CD14-positive monocyte (primary cell): ENCODE results near the gene RNF141. TPM values are rescaled to one million over a fixed set of nuclear protein-coding genes. Genes with fewer than 3 reads are reported as not detected.

Source experiments
- DNase-seq, 3 donors: peaks; one replicate each; pipeline ENCODE4 v3.0.0-alpha.2; 2011 to 2022
- H2AFZ ChIP-seq: 2 replicates; pipeline ENCODE4 v1.6.0; 2012; ENCODE audit warnings: mild to moderate bottlenecking, low read depth, low read length, inconsistent platforms; ENCODE audit not compliant: insufficient read depth, poor library complexity, severe bottlenecking
- H3K27ac ChIP-seq, 2 donors: 1 replicate in 1 of 2; 2 replicates in 1 of 2; pipeline ENCODE4 v1.5.1; 2012 to 2013; ENCODE audit warnings: low read length in 2 of 2, control low read depth in 1 of 2, inconsistent platforms in 1 of 2, low read depth in 1 of 2, mild to moderate bottlenecking in 1 of 2
- H3K27me3 ChIP-seq, 2 donors: one replicate each; pipeline versions ENCODE4 v1.6.0 to v1.6.1; 2011 to 2013; ENCODE audit warnings: low read length in 2 of 2; ENCODE audit not compliant: control insufficient read depth in 2 of 2, insufficient read depth in 2 of 2
- H3K36me3 ChIP-seq, 2 donors: replicated peaks in 1 of 2; 1 replicate in 1 of 2; 2 replicates in 1 of 2; pipeline versions ENCODE4 v1.5.1 to v1.6.1; 2012 to 2013; ENCODE audit warnings: low read length in 2 of 2, control low read depth in 1 of 2, inconsistent platforms in 1 of 2, mild to moderate bottlenecking in 1 of 2; ENCODE audit not compliant: insufficient read depth in 2 of 2, control insufficient read depth in 1 of 2
- H3K4me1 ChIP-seq, 2 donors: 1 replicate in 1 of 2; 2 replicates in 1 of 2; pipeline versions ENCODE4 v1.5.1 to v1.6.1; 2012 to 2013; ENCODE audit warnings: low read length in 2 of 2, control low read depth in 1 of 2, inconsistent platforms in 1 of 2, mild to moderate bottlenecking in 1 of 2, moderate library complexity in 1 of 2; ENCODE audit not compliant: insufficient read depth in 2 of 2, control insufficient read depth in 1 of 2
- H3K4me2 ChIP-seq: replicated peaks from 2 replicates; pipeline ENCODE3; 2012; ENCODE audit warnings: low read length, moderate library complexity, mild to moderate bottlenecking; ENCODE audit not compliant: poor library complexity, severe bottlenecking; ENCODE audit errors: extremely low read depth
- H3K4me3 ChIP-seq, 3 experiments: fragments of 200-600 bp in 1 of 3; sonication (generic) in 1 of 3; replicated peaks in 1 of 3; 1 replicate in 2 of 3; 2 replicates in 1 of 3; pipeline ENCODE4 v1.5.1; 2011 to 2013; ENCODE audit warnings: low read length in 3 of 3, mild to moderate bottlenecking in 3 of 3, control low read depth in 2 of 3, low read depth in 2 of 3, inconsistent platforms in 1 of 3, moderate library complexity in 1 of 3
- H3K79me2 ChIP-seq: 2 replicates; pipeline ENCODE4 v1.6.0; 2012; ENCODE audit warnings: mild to moderate bottlenecking, control low read depth, inconsistent platforms, low read length, moderate library complexity; ENCODE audit not compliant: insufficient read depth
- H3K9ac ChIP-seq: 2 replicates; pipeline ENCODE4 v1.6.0; 2017; ENCODE audit warnings: low read length, mild to moderate bottlenecking; ENCODE audit not compliant: insufficient read depth, poor library complexity, severe bottlenecking
- H3K9me3 ChIP-seq, 2 donors: replicated peaks in 1 of 2; 1 replicate in 1 of 2; 2 replicates in 1 of 2; pipeline versions ENCODE4 v1.5.1 to v1.6.1; 2012 to 2013; ENCODE audit warnings: low read length in 2 of 2, control low read depth in 1 of 2; ENCODE audit not compliant: control insufficient read depth in 1 of 2, insufficient read depth in 1 of 2
- H4K20me1 ChIP-seq: 2 replicates; pipeline ENCODE4 v1.6.0; 2012; ENCODE audit warnings: mild to moderate bottlenecking, low read length, control low read depth, moderate library complexity; ENCODE audit not compliant: insufficient read depth
- H3K27ac Mint-ChIP-seq, 7 donors: one replicate each; pipeline ENCODE4 v1.8.0; 2020; ENCODE audit warnings: mild to moderate bottlenecking in 7 of 7, mixed read lengths in 7 of 7, moderate library complexity in 6 of 7, inconsistent platforms in 2 of 7
- H3K27me3 Mint-ChIP-seq, 3 donors: one replicate each; pipeline ENCODE4 v1.8.0; 2021 to 2022; ENCODE audit warnings: low read depth in 3 of 3, mild to moderate bottlenecking in 3 of 3, mixed read lengths in 3 of 3, moderate library complexity in 3 of 3, inconsistent platforms in 1 of 3
- H3K36me3 Mint-ChIP-seq, 2 donors: one replicate each; pipeline ENCODE4 v1.8.0; 2020; ENCODE audit warnings: mixed read lengths in 2 of 2, inconsistent platforms in 1 of 2, mild to moderate bottlenecking in 1 of 2
- H3K4me1 Mint-ChIP-seq: one replicate; pipeline ENCODE4 v1.8.0; 2020; ENCODE audit warnings: mild to moderate bottlenecking, mixed read lengths
- H3K4me3 Mint-ChIP-seq, 2 donors: one replicate each; pipeline ENCODE4 v1.8.0; 2020; ENCODE audit warnings: mild to moderate bottlenecking in 2 of 2, mixed read lengths in 2 of 2, moderate library complexity in 1 of 2
- H3K9me3 Mint-ChIP-seq, 7 donors: one replicate each; pipeline ENCODE4 v1.8.0; 2020 to 2022; ENCODE audit warnings: mixed read lengths in 7 of 7, mild to moderate bottlenecking in 6 of 7, moderate library complexity in 6 of 7, inconsistent platforms in 2 of 7
- CTCF ChIP-seq: fragments of 200-600 bp; IDR thresholded peaks from one replicate; pipeline ENCODE4 v1.8.0; 2022; ENCODE audit warnings: antibody characterized with exemption, mild to moderate bottlenecking
- WGBS: methylation state at CpG from one replicate; pipeline ENCODE4 v1.1.5; 2013; ENCODE audit warnings: missing lambda C conversion rate; ENCODE audit not compliant: insufficient coverage; 5-methylcytosine and 5-hydroxymethylcytosine counted together
- intact Hi-C, 2 donors: fragments of 100-400 bp; cut with micrococcal nuclease; formaldehyde crosslinking; loops; one replicate each; pipeline versions ENCODE4 v1.15.0 to v1.15.1; 2023
- polyA plus RNA-seq, 3 donors: library from polyadenylated mRNA; depleted of rRNA in 1 of 3; unstranded in 2 of 3; stranded (reverse) in 1 of 3; fragments of 300-500 nt in 2 of 3; fragments of >200 nt in 1 of 3; fragmentation: Illumina TruSeq in 2 of 3; gene quantifications; 1 replicate in 2 of 3; 2 replicates in 1 of 3; pipeline ENCODE4 v1.2.3, GENCODE V29; 2012 to 2021

The RNF141 gene
- polyA plus RNA-seq, 3 donors = 19.7 to 114 (median 98.3) TPM

- H3K9me3 ChIP-seq = peaks cover 2 to 8% of the 10 kb centered on the region in 2 donors
- no peaks in the 10 kb centered on the region for H3K36me3 ChIP-seq
- no peak overlapping the region for H3K4me3 ChIP-seq
- peaks cover 28% of the 10 kb centered on the region for H3K79me2 ChIP-seq
- no peak overlapping the region for H3K27ac Mint-ChIP-seq
- H3K9me3 Mint-ChIP-seq = peaks cover 3 to 10% (median 7%) of the 10 kb centered on the region in 7 donors
- no peak for DNase-seq
- peaks cover 28% of the 10 kb centered on the region for H3K4me1 Mint-ChIP-seq
- no peak overlapping the region for H3K27ac ChIP-seq
- TF ChIP-seq CTCF = no peak
- H3K4me3 Mint-ChIP-seq = peak overlapping the region in 1 of 2 donors; percentile 94
- H3K4me2 ChIP-seq = peak overlapping the region; percentile 6
- H3K27me3 Mint-ChIP-seq = no peaks in the 10 kb centered on the region
- H3K36me3 Mint-ChIP-seq = peaks cover 0 to 3% of the 10 kb centered on the region in 2 donors
- no peak overlapping the region for H2AFZ ChIP-seq
- H3K9ac ChIP-seq = no peak overlapping the region
- no peaks in the 10 kb centered on the region for H3K27me3 ChIP-seq
- intact Hi-C loops = no loop called here
- H3K4me1 ChIP-seq = peaks cover 20 to 23% of the 10 kb centered on the region in 2 donors
- peaks cover 4% of the 10 kb centered on the region for H4K20me1 ChIP-seq
Observed at GRCh38 chr11:10539339-10539738, 1.6 kb downstream of the RNF141 start.

- peaks cover 0 to 4% of the 10 kb centered on the region in 2 donors for H3K9me3 ChIP-seq
- Mint-ChIP-seq H3K27ac (no peak overlapping the region), H3K4me3 (no peak overlapping the region), H3K27me3 (no peaks in the 10 kb centered on the region), H3K36me3 (peaks cover 2 to 5% of the 10 kb centered on the region in 2 donors), H3K4me1 (peaks cover 28% of the 10 kb centered on the region), H3K9me3 (peaks cover 0 to 6% (median 3%) of the 10 kb centered on the region in 7 donors)
- H3K27me3 ChIP-seq = no peaks in the 10 kb centered on the region
- H3K4me3 ChIP-seq = no peak overlapping the region
- H3K4me2 ChIP-seq = peak overlapping the region; percentile 6
- no peak overlapping the region for H2AFZ ChIP-seq
- no peak overlapping the region for H3K9ac ChIP-seq
- WGBS = no CpG with 5 or more reads among the region's 1 CpG
- DNase-seq = no peak
- TF ChIP-seq CTCF = no peak
- H3K36me3 ChIP-seq = peaks cover under 1 to 2% of the 10 kb centered on the region in 2 donors
- H4K20me1 ChIP-seq = peaks cover 4% of the 10 kb centered on the region
- no peak overlapping the region for H3K27ac ChIP-seq
- peaks cover 28% of the 10 kb centered on the region for H3K79me2 ChIP-seq
- H3K4me1 ChIP-seq = peaks cover 21% of the 10 kb centered on the region in 2 donors
- intact Hi-C loops = no loop called here
Observed at GRCh38 chr11:10538924-10539323, 2.1 kb downstream of the RNF141 start.
